ENCODE results near the gene EIF3F.

DNA sequence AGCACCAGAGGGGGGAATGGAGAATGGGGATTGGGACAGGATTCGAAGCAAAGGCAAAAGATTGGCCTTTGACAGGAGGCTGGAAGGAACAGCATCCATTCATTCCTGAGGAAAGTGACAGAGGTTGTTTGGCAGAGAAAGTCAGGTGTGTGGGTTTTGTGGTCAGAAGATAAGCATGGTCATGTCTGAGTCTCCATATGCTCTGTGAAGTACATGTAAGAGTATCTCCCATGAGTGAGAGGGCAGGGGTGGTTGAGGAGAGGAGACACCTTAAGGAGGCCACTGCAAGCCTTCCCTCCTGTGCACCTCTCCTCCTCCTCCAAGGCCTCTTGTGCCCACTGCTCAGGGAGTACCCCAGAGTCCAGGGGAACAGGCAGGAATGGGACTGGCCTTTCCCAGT lies 20.0 kb upstream of the EIF3F start:
- TF ChIP-seq, protein P1, sequence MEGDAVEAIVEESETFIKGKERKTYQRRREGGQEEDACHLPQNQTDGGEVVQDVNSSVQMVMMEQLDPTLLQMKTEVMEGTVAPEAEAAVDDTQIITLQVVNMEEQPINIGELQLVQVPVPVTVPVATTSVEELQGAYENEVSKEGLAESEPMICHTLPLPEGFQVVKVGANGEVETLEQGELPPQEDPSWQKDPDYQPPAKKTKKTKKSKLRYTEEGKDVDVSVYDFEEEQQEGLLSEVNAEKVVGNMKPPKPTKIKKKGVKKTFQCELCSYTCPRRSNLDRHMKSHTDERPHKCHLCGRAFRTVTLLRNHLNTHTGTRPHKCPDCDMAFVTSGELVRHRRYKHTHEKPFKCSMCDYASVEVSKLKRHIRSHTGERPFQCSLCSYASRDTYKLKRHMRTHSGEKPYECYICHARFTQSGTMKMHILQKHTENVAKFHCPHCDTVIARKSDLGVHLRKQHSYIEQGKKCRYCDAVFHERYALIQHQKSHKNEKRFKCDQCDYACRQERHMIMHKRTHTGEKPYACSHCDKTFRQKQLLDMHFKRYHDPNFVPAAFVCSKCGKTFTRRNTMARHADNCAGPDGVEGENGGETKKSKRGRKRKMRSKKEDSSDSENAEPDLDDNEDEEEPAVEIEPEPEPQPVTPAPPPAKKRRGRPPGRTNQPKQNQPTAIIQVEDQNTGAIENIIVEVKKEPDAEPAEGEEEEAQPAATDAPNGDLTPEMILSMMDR (IDR thresholded peaks at IDR 0.05) = no peak
- no peak for TF ChIP-seq POLR2A (IDR thresholded peaks at IDR 0.05)

Measured in suprapubic skin (tissue), 3 donors.